Measurements from ENCODE around the gene BCAR3. TPM values are rescaled to one million over a fixed set of nuclear protein-coding genes. Genes with fewer than 3 reads are reported as not detected.
"Not testable (repeated sequence)": the region's sequence is repeated elsewhere in the genome, so short reads cannot be mapped to it uniquely, and the experiment has no call there.

BCAR3 gene
- total RNA-seq, 1 donor from 2014 or later: 38.5 TPM

- H3K27ac Mint-ChIP-seq (ENCODE audit: unreplicated experiment): peak overlapping the region; percentile 83
- no peaks in the 10 kb centered on the region for H3K9me3 Mint-ChIP-seq
- no peak for DNase-seq (ENCODE audit: low read depth, low spot score)
- no peak for TF ChIP-seq CTCF (conservative IDR thresholded peaks at IDR 0.05)
- H3K4me1 Mint-ChIP-seq: peaks cover 65% of the 10 kb centered on the region
- no peaks in the 10 kb centered on the region for H3K27me3 Mint-ChIP-seq (ENCODE audit: low read depth)
- peaks cover 3% of the 10 kb centered on the region for H3K36me3 Mint-ChIP-seq (ENCODE audit: low read depth)
- no peak overlapping the region for H3K4me3 Mint-ChIP-seq
Observed at GRCh38 chr1:93595266-93595665, 86.4 kb downstream of the BCAR3 start.

GRCh38 chr1:93594603-93594880 is 87.1 kb downstream of the BCAR3 start:
- H3K4me1 Mint-ChIP-seq: peaks cover 58% of the 10 kb centered on the region
- H3K27ac Mint-ChIP-seq (ENCODE audit: unreplicated experiment): no peak overlapping the region
- H3K27me3 Mint-ChIP-seq (ENCODE audit: low read depth): no peaks in the 10 kb centered on the region
- no peak overlapping the region for H3K4me3 Mint-ChIP-seq
- peaks cover 3% of the 10 kb centered on the region for H3K36me3 Mint-ChIP-seq (ENCODE audit: low read depth)
- no peak for DNase-seq (ENCODE audit: low read depth, low spot score)
- no peaks in the 10 kb centered on the region for H3K9me3 Mint-ChIP-seq
- no peak for TF ChIP-seq CTCF (conservative IDR thresholded peaks at IDR 0.05)

- no peak overlapping the region for H3K4me3 Mint-ChIP-seq
- peaks cover 53% of the 10 kb centered on the region for H3K4me1 Mint-ChIP-seq
- DNase-seq (ENCODE audit: low read depth, low spot score): no peak
- TF ChIP-seq CTCF (conservative IDR thresholded peaks at IDR 0.05): no peak
- H3K36me3 Mint-ChIP-seq (ENCODE audit: low read depth): peaks cover 3% of the 10 kb centered on the region
- no peaks in the 10 kb centered on the region for H3K9me3 Mint-ChIP-seq
- H3K27ac Mint-ChIP-seq (ENCODE audit: unreplicated experiment): peak overlapping the region; percentile 69
- H3K27me3 Mint-ChIP-seq (ENCODE audit: low read depth): no peaks in the 10 kb centered on the region
Observed at GRCh38 chr1:93593854-93594602, 87.6 kb downstream of the BCAR3 start.

GRCh38 chr1:93592551-93592949 is 89.1 kb downstream of the BCAR3 start:
- H3K27me3 Mint-ChIP-seq (ENCODE audit: low read depth): no peaks in the 10 kb centered on the region
- DNase-seq (ENCODE audit: low read depth, low spot score): no peak
- peaks cover 58% of the 10 kb centered on the region for H3K4me1 Mint-ChIP-seq
- no peak overlapping the region for H3K27ac Mint-ChIP-seq (ENCODE audit: unreplicated experiment)
- no peak overlapping the region for H3K4me3 Mint-ChIP-seq
- H3K9me3 Mint-ChIP-seq: no peaks in the 10 kb centered on the region
- no peak for TF ChIP-seq CTCF (conservative IDR thresholded peaks at IDR 0.05)
- H3K36me3 Mint-ChIP-seq (ENCODE audit: low read depth): peaks cover 14% of the 10 kb centered on the region

GRCh38 chr1:93591676-93592550 is 89.7 kb downstream of the BCAR3 start:
- DNase-seq (ENCODE audit: low read depth, low spot score): no peak
- H3K4me1 Mint-ChIP-seq: peaks cover 57% of the 10 kb centered on the region
- H3K9me3 Mint-ChIP-seq: no peaks in the 10 kb centered on the region
- H3K36me3 Mint-ChIP-seq (ENCODE audit: low read depth): peaks cover 17% of the 10 kb centered on the region
- no peaks in the 10 kb centered on the region for H3K27me3 Mint-ChIP-seq (ENCODE audit: low read depth)
- no peak overlapping the region for H3K4me3 Mint-ChIP-seq
- TF ChIP-seq CTCF (conservative IDR thresholded peaks at IDR 0.05): no peak
- H3K27ac Mint-ChIP-seq (ENCODE audit: unreplicated experiment): peak overlapping the region; percentile 52

- not testable (repeated sequence) for H3K27me3 Mint-ChIP-seq (ENCODE audit: low read depth); H3K4me3 Mint-ChIP-seq; H3K9me3 Mint-ChIP-seq; DNase-seq (ENCODE audit: low read depth, low spot score)
- Mint-ChIP-seq H3K36me3 (ENCODE audit: low read depth) (peaks cover 19% of the 10 kb centered on the region), H3K4me1 (peaks cover 50% of the 10 kb centered on the region), H3K27ac (ENCODE audit: unreplicated experiment) (peak overlapping the region; percentile 24)
Observed at GRCh38 chr1:93591291-93591675, 90.4 kb downstream of the BCAR3 start.

All from neural crest cell (in vitro differentiated cells).